MM.1S (cell line): Measurements from ENCODE around the gene ADRM1.

Source experiments
- CTCF ChIP-seq: fragments of 300-600 bp; sonication (generic); IDR thresholded peaks from 2 replicates; pipeline ENCODE4 v1.5.1; 2016; ENCODE audit warnings: antibody characterized with exemption, low read length, mixed read lengths
- EZH2 ChIP-seq: fragments of 300-600 bp; sonication (generic); optimal IDR thresholded peaks from 2 replicates; pipeline ENCODE3; 2017; ENCODE audit warnings: low read depth, mild to moderate bottlenecking, antibody characterized with exemption, low read length, mixed read lengths
- EZH2phosphoT487 ChIP-seq: fragments of 300-600 bp; sonication (generic); IDR thresholded peaks from 2 replicates; pipeline ENCODE4 v1.6.1; 2018; ENCODE audit warnings: antibody characterized with exemption, low read length

GRCh38 chr20:62285722-62286121 is 17.1 kb upstream of the ADRM1 start:
- no peak for TF ChIP-seq CTCF
- TF ChIP-seq EZH2, result no peak
- no peak for TF ChIP-seq EZH2phosphoT487
